H7 (cell line): ENCODE data around the gene ALDH6A1. TPM values are rescaled to one million over a fixed set of nuclear protein-coding genes. Genes with fewer than 3 reads are reported as not detected.
A peak's percentile ranks its signal among the peaks of the same experiment; 100 is the strongest.

Experiments
- DNase-seq: peaks from one replicate; pipeline ENCODE4 v3.0.0; 2012
- H3K27me3 ChIP-seq: 2 replicates; pipeline ENCODE4 v1.6.0; 2011; ENCODE audit warnings: mild to moderate bottlenecking, low read length; ENCODE audit not compliant: control insufficient read depth, insufficient read depth
- H3K36me3 ChIP-seq: replicated peaks from 2 replicates; pipeline ENCODE4 v1.5.1; 2011; ENCODE audit warnings: low read length; ENCODE audit not compliant: control insufficient read depth, insufficient read depth
- H3K4me3 ChIP-seq: 2 replicates; pipeline ENCODE4 v1.5.1; 2011; ENCODE audit warnings: low read depth, mild to moderate bottlenecking, control low read depth, low read length, moderate library complexity; ENCODE audit not compliant: insufficient read depth
- total RNA-seq: library from RNA; depleted of rRNA; stranded (reverse); fragments of >200 nt; shearing (Covaris generic); gene quantifications from 2 replicates; pipeline ENCODE4 v1.2.3, GENCODE V29; 2014; rRNA removed

ALDH6A1 gene
- total RNA-seq, 1 experiment from 2014 or later = 15.6 TPM

DNA sequence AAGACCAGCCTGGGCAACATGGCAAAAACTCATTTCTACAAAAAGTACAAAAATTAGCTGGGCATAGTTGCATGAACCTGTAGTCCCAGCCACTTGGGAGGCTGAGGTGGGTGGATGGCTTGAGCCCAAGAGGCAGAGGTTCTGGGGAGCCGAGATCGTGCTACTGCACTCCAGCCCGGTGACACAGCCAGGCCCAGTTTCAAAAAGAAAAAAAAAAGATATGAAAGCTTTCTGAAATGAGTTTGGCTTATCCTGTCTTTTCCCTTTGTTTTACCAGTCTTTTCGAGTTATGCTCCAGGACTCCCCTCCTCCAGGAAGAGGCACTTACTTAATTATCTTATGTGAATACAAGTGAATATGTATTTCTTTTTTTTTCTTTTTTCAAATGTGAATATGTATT is 61.9 kb downstream of the ALDH6A1 start:
- no peak overlapping the region for H3K4me3 ChIP-seq
- no peaks in the 10 kb centered on the region for H3K27me3 ChIP-seq
- H3K36me3 ChIP-seq = no peaks in the 10 kb centered on the region
- no peak for DNase-seq

DNA sequence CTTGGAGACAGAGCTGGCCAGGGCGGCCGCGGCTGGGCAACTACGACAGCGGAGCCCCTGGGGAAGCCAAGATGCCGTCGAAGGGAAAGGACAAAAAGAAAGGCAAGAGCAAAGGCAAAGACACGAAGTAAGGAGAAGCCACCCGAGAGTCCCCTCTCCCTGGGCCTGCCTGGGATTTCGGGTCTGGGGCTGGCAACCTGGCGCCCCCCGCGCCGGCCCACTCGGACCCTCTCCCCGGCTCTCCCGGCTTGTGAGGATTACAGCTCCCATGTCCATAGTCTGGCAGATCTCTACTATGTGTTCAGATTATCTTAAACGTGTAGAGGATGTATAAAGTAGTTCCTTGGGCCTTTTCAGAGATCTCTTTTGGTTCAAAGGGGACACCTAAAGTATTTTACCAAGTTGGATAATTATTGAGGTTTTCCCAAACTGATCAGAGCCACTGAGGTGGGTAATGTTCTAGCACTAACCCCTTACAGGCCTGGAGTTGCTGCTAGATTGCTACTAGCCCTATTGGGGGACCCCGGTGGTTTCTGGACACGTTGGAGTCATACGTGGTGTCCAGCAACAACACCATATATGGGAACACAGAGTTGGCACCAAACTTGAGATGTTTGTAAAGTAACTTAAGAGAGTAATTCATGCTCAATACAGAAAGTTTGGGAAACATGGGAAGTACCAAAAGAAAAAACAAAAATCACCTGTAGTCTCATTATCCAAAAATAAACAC is 64.7 kb downstream of the ALDH6A1 start:
- Histone ChIP-seq H3K27me3 (no peaks in the 10 kb centered on the region), H3K36me3 (no peaks in the 10 kb centered on the region), H3K4me3 (peak overlapping the region; percentile 95)
- DNase-seq = no peak

DNA sequence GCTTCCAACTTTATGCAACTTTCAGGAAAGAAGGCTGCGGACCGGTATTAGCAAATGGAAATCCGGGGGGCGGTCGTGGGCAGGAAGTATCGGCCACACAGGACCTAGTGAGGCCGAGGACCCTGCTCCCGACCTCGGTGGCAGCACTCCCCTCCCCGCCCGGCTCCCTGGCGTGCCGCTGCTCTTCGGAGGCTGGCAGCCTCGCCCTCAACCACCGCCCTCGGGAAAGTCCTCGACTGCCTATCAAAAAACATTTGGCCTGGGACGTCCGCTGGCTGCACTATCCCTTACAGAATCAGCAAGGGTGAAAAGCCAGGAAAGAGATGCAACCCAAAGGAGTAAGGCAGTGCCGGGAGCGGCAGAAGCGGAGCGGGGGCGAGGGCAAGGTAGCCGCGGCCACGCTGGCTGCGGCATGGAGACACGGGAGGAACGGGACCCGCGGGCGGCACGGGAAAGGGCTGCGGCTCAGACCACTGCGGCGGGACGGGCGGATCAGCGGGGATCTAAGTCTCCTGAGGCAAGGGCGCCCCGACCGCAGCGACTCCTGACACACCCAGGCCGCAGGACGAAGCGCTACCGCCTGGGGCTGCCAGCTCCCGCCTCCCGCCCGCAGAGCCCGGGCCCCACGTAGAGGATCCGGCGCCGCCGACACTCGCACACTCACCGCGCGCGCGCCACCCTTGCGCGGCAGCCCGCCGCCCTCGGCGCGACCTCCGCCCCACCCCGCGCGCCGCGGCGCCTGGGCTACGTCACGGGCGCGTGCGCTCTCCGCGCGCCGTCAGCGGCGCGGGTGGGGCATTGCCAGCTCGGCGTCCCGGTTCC is 65.5 kb downstream of the ALDH6A1 start, which contains the start of the genes BBOF1 and ENTPD5:
Gene BBOF1, plus strand, starts transcription at position 764 of the 822 bp plus-strand sequence. CDS start 130 bp downstream, outside the sequence.
Gene ENTPD5, minus strand, starts transcription at position 703 of the 822 bp plus-strand sequence. CDS start 31,186 bp downstream, outside the sequence.
- DNase-seq = peak; percentile 93
- no peaks in the 10 kb centered on the region for H3K27me3 ChIP-seq
- H3K4me3 ChIP-seq = peak within 1 kb of the TSS; percentile 95
- H3K36me3 ChIP-seq = no peaks in the 10 kb centered on the region

DNA sequence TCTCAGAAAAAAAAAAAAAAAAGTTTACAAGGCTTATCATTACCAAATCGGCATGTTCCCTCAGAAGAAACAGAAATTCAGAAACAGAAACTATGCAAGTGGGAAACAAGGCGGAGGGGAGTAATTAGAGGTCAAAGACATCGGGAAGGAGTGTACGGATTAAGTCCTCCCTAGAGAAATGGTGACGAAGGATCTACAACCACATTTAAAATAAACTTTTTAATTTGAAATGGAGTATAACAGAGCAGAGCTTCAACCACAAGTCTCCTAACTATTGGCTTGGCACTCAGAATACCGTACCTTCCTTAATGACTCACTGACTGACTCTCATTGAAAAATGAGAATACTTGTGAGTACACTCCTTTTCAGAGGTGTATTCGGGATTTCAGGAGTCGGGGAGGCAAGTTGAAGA is 66.1 kb downstream of the ALDH6A1 start:
- H3K27me3 ChIP-seq = no peaks in the 10 kb centered on the region
- no peaks in the 10 kb centered on the region for H3K36me3 ChIP-seq
- DNase-seq = no peak
- H3K4me3 ChIP-seq = peak overlapping the region; percentile 95

DNA sequence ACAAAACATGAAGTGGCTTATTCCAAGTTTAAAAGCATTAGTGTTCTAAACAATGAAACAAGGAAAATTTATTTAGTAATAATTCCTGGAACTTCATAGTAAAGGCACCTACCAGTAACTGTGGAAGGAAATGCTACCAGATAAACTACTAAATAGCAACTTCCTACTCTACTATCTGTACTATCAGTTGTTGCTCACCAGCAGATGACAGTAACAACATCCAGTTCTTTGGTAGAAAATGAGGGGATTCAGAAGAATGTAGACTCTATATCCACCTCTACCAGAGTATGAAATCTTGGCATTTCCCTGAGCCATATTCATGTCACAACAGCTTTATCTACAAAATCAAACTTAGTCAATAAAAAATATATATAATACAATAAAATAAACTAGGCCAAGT is 68.3 kb downstream of the ALDH6A1 start:
- H3K36me3 ChIP-seq = no peaks in the 10 kb centered on the region; the same call in 1 of the 2 replicates
- H3K27me3 ChIP-seq = no peaks in the 10 kb centered on the region
- no peak overlapping the region for H3K4me3 ChIP-seq
- no peak for DNase-seq

DNA sequence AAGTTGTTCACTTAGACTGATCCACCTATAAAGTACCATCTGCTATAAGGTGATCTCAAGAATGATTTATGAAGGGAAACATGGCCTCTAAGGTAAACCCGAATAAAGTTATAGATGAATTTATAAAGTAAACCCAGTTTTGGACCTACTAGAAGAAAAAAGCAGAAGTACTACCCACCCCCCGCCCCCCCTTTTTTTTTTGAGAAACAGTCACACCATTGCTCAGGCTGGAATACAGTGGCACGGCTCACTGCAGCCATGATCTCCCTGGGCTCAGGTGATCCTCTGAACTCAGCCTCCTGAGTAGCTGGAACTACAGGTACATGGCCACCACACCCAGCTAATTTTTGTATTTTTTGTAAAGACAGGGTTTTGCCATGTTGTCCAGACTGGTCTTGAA is 69.1 kb downstream of the ALDH6A1 start:
- no peak overlapping the region for H3K4me3 ChIP-seq
- peaks cover 2% of the 10 kb centered on the region for H3K36me3 ChIP-seq
- no peaks in the 10 kb centered on the region for H3K27me3 ChIP-seq
- no peak for DNase-seq

DNA sequence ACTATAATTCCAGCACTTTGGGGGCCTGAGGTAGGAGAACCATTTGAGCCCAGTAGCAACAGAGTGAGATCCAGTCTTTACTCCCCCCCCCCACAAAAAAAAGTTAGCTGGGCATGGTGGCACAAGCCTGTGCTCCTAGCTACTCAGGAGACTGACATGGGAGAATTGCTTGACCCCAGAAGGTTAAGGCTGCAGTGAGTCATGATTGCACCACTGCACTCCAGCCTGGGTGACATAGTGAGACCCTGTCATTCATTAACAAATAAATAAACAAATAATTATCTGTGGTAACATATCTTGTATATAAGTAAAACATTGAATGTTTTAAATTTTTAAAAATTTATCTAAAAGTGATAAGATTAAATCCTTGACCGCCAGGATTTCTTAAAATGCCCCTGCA is 70.0 kb downstream of the ALDH6A1 start:
- DNase-seq = no peak
- Histone ChIP-seq H3K36me3 (peaks cover 2% of the 10 kb centered on the region), H3K27me3 (no peaks in the 10 kb centered on the region), H3K4me3 (no peak overlapping the region)

DNA sequence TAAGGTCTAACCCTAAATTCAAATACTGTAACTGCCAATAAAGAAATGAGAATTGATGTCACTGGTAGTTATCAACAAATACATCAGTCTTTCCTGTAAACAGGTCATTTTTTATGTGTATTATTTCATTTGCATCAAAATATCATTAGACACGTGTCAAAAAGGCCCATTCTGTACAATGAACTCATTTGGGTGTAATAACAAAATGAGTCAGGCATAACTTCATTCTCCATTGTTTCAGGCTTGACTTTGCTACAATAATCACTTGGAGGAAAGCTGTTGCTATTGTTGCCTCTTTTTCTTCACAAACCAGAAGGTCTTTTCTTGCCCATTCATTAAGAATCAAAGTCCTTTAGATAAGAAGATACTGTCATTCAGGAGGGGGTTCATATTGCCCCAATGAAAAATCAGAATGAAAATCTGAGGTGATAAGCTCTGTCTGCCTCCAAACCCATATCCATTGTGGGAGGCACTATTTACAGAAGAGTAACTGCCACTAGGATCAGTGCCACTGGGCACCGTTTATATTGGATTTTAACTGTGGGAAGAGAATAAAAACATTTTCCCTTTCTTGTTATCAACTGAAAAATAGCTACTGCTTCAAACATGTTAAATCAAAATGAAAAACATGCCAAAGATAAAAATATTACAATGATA is 75.3 kb downstream of the ALDH6A1 start:
- no peak for DNase-seq
- no peak overlapping the region for H3K4me3 ChIP-seq
- H3K27me3 ChIP-seq = no peaks in the 10 kb centered on the region
- H3K36me3 ChIP-seq = peaks cover 4% of the 10 kb centered on the region

Other genes with a start within 250 kb of the ALDH6A1 start
- 13.8 and 21.8 TPM in 2 replicates for gene PTGR2, start 232.6 kb downstream of the ALDH6A1 start, total RNA-seq
- gene ZNF410, start 197.6 kb downstream of the ALDH6A1 start, total RNA-seq = 27.2 and 31.0 TPM in 2 replicates
- gene FAM161B, start 134.4 kb downstream of the ALDH6A1 start, total RNA-seq = 0.45 and 0.48 TPM in 2 replicates
- 11.3 and 17.1 TPM in 2 replicates for gene COQ6, start 134.2 kb downstream of the ALDH6A1 start, total RNA-seq
- 4.5 and 6.8 TPM in 2 replicates for gene ENTPD5, start 65.2 kb downstream of the ALDH6A1 start, total RNA-seq
- 0.31 and 0.44 TPM in 2 replicates for gene BBOF1, start 65.1 kb downstream of the ALDH6A1 start, total RNA-seq
- gene LIN52, start 503 bp upstream of the ALDH6A1 start, total RNA-seq = 13.3 and 18.3 TPM in 2 replicates
- gene VSX2, start 155.0 kb upstream of the ALDH6A1 start, total RNA-seq = not detected in 2 replicates
- 57.4 and 68.6 TPM in 2 replicates for gene ABCD4, start 218.5 kb upstream of the ALDH6A1 start, total RNA-seq